Measurements from ENCODE around the gene LCE6A. TPM values are rescaled to one million over a fixed set of nuclear protein-coding genes. Genes with fewer than 3 reads are reported as not detected.

The LCE6A gene
- total RNA-seq, 1 donor from 2014 or later = not detected

DNA sequence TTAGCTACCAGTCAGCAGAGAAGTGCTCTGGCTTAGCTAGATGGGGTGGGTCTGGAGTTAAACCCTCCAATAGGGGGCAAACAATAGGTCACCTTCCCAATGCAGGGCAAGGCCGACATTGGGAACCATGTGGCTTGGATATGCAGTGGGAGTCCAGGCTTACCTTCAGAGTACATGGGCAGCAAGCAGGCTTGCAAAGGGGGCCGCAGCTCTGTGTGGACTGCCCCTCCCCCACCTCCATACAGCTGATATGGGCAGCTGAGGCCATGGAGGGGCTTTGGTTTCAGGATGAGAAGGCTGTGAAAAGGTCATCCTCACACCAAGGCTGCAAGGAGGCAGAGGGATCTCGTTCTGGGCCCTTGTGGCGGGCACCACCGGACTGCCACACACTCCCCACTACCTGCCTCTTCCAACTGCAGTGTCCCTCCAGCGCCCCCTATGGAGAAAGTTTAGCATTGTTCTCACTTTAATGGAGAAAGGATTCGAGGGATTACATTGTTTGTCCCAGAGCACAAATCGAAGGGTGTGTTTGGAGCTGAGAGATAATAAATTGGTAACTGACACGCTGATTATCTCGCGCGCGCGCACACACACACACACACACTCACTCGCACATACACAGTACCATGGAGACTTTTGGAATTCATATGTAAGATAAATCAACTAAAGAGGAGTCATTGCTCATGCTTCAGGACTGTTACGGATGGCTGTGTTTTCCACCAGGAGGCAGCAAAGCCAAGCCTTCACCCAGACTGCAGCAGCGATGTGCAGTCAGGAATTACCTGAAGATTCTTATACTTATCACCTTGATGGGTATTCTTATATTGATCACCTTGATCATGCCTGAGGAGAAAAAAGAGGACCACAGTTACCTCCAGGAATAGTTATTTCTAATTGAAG lies 28.4 kb downstream of the LCE6A start:
- Mint-ChIP-seq H3K9me3 (ENCODE audit: unreplicated experiment) (no peaks in the 10 kb centered on the region), H3K27ac (ENCODE audit: unreplicated experiment) (no peak overlapping the region), H3K27me3 (ENCODE audit: unreplicated experiment) (no peaks in the 10 kb centered on the region), H3K4me3 (ENCODE audit: unreplicated experiment) (no peak overlapping the region), H3K4me1 (ENCODE audit: unreplicated experiment) (no peaks in the 10 kb centered on the region), H3K36me3 (ENCODE audit: low read depth, unreplicated experiment) (no peaks in the 10 kb centered on the region)
- DNase-seq (ENCODE audit: low spot score) = peak; percentile 57
- TF ChIP-seq, protein P1, sequence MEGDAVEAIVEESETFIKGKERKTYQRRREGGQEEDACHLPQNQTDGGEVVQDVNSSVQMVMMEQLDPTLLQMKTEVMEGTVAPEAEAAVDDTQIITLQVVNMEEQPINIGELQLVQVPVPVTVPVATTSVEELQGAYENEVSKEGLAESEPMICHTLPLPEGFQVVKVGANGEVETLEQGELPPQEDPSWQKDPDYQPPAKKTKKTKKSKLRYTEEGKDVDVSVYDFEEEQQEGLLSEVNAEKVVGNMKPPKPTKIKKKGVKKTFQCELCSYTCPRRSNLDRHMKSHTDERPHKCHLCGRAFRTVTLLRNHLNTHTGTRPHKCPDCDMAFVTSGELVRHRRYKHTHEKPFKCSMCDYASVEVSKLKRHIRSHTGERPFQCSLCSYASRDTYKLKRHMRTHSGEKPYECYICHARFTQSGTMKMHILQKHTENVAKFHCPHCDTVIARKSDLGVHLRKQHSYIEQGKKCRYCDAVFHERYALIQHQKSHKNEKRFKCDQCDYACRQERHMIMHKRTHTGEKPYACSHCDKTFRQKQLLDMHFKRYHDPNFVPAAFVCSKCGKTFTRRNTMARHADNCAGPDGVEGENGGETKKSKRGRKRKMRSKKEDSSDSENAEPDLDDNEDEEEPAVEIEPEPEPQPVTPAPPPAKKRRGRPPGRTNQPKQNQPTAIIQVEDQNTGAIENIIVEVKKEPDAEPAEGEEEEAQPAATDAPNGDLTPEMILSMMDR (IDR thresholded peaks at IDR 0.05; ENCODE audit: unreplicated experiment) = peak; percentile 68

DNA sequence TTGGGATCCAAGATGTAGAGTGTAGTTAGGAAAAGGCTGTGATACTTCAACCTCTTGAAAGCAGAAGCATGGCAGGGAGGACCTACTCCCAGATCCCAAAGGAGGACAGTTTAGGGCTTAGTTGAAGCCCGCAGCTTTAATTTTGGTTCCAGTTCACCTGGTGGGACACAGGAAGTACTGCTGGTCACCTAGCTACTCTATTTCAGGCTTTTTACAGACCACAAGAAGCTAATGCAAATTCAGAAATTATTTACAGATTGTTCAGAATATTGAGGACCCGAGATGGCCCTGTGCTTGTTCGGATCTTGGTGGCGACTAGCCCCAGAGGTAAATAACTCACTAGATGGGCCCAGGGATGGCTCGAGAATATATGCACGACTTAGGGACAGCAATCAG lies 29.1 kb downstream of the LCE6A start:
- H3K27ac Mint-ChIP-seq (ENCODE audit: unreplicated experiment) = no peak overlapping the region
- no peaks in the 10 kb centered on the region for H3K9me3 Mint-ChIP-seq (ENCODE audit: unreplicated experiment)
- H3K36me3 Mint-ChIP-seq (ENCODE audit: low read depth, unreplicated experiment) = no peaks in the 10 kb centered on the region
- TF ChIP-seq, protein P1 (IDR thresholded peaks at IDR 0.05; ENCODE audit: unreplicated experiment) = no peak
- no peaks in the 10 kb centered on the region for H3K27me3 Mint-ChIP-seq (ENCODE audit: unreplicated experiment)
- no peak overlapping the region for H3K4me3 Mint-ChIP-seq (ENCODE audit: unreplicated experiment)
- no peaks in the 10 kb centered on the region for H3K4me1 Mint-ChIP-seq (ENCODE audit: unreplicated experiment)
- no peak for DNase-seq (ENCODE audit: low spot score)

DNA sequence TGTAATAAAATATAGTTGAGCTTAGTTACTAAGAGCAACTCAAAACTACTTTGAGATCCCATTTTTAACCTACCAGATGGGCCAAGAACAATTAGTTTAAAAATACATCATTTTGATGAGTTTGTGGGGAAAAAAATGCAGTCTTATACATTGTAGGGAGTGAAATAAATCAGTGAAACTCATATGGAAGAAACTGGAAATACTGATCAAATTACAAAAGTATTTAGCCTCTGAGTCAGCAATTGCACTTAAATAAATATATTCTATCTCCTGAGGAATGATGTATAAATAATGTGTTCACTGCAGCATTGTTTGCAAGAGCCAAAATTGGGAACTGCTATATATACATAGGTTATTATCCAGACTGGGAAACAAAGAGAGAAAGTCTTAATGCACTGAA lies 30.8 kb downstream of the LCE6A start:
- no peaks in the 10 kb centered on the region for H3K4me1 Mint-ChIP-seq (ENCODE audit: unreplicated experiment)
- no peaks in the 10 kb centered on the region for H3K9me3 Mint-ChIP-seq (ENCODE audit: unreplicated experiment)
- no peak overlapping the region for H3K4me3 Mint-ChIP-seq (ENCODE audit: unreplicated experiment)
- TF ChIP-seq, protein P1 (IDR thresholded peaks at IDR 0.05; ENCODE audit: unreplicated experiment) = no peak
- no peaks in the 10 kb centered on the region for H3K36me3 Mint-ChIP-seq (ENCODE audit: low read depth, unreplicated experiment)
- H3K27ac Mint-ChIP-seq (ENCODE audit: unreplicated experiment) = no peak overlapping the region
- DNase-seq (ENCODE audit: low spot score) = no peak
- H3K27me3 Mint-ChIP-seq (ENCODE audit: unreplicated experiment) = no peaks in the 10 kb centered on the region

DNA sequence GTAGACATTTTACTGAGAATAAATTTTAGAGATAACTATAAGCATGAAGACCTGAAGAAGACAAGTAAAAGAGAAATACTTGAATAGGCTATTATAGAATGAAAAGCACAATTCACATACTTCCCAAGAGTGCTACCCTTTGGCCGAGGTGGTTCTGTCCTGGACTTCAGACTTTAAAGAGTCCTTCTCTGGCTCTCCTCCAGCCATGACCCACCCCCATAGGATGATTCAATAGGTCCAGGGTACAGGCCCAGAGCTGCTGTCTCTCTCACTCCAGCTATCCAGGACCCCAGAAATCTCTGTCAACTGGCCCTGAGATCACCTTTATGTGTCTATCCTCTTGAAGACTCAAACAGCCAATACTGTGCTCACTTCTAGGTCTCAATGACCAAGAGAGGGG lies 34.2 kb downstream of the LCE6A start:
- Mint-ChIP-seq H3K36me3 (ENCODE audit: low read depth, unreplicated experiment) (no peaks in the 10 kb centered on the region), H3K9me3 (ENCODE audit: unreplicated experiment) (no peaks in the 10 kb centered on the region), H3K27ac (ENCODE audit: unreplicated experiment) (no peak overlapping the region), H3K27me3 (ENCODE audit: unreplicated experiment) (peaks cover 2% of the 10 kb centered on the region), H3K4me3 (ENCODE audit: unreplicated experiment) (no peak overlapping the region), H3K4me1 (ENCODE audit: unreplicated experiment) (no peaks in the 10 kb centered on the region)
- TF ChIP-seq, protein P1 (IDR thresholded peaks at IDR 0.05; ENCODE audit: unreplicated experiment) = no peak
- DNase-seq (ENCODE audit: low spot score) = no peak

DNA sequence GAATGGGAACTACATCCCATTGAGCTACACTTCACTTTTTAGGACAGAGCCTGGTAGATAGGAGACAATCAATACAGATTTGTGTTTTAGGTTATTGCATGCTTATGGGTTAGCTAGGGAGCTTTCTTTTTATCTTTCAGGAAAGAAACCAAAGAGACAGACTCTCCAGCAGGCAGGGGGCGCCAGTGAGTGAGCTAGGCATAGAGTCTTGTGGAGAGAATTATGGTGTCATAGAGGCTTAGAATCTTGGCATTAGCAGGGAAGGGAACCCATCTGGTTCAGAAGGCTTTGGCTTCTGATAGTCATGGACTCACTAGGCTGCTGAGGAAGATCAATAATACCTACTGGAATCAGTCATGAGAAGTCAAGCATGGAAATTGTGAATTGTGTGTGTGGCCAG lies 35.4 kb downstream of the LCE6A start, which contains the start of gene SMCP:
TSS of gene SMCP (plus strand) at position 281 of the 400 bp plus-strand sequence. CDS start 6,101 bp downstream, outside the sequence.
- Mint-ChIP-seq H3K27ac (ENCODE audit: unreplicated experiment) (no peak within 1 kb of the TSS), H3K27me3 (ENCODE audit: unreplicated experiment) (peaks cover 2% of the 10 kb centered on the region), H3K4me3 (ENCODE audit: unreplicated experiment) (no peak within 1 kb of the TSS), H3K36me3 (ENCODE audit: low read depth, unreplicated experiment) (no peaks in the 10 kb centered on the region), H3K9me3 (ENCODE audit: unreplicated experiment) (no peaks in the 10 kb centered on the region), H3K4me1 (ENCODE audit: unreplicated experiment) (no peaks in the 10 kb centered on the region)
- TF ChIP-seq, protein P1 (IDR thresholded peaks at IDR 0.05; ENCODE audit: unreplicated experiment) = peak; percentile 57
- DNase-seq (ENCODE audit: low spot score) = peak; percentile 46

Measured in endothelial cell (in vitro differentiated cells).